LHCN-M2 (cell line): Measurements from ENCODE around the gene OLFM2. TPM values are rescaled to one million over a fixed set of nuclear protein-coding genes. Genes with fewer than 3 reads are reported as not detected.
"Not testable (repeated sequence)": the region's sequence is repeated elsewhere in the genome, so short reads cannot be mapped to it uniquely, and the experiment has no call there.

Source experiments
- DNase-seq: peaks from one replicate; pipeline ENCODE4 v3.0.0-alpha.2; 2012; ENCODE audit warnings: low read depth
- total RNA-seq: library from RNA; depleted of rRNA; stranded (reverse); fragments of >200 nt; gene quantifications from 2 replicates; pipeline ENCODE4 v1.2.3, GENCODE V29; 2014

OLFM2 gene
- total RNA-seq, 1 experiment from 2014 or later = not detected

DNA sequence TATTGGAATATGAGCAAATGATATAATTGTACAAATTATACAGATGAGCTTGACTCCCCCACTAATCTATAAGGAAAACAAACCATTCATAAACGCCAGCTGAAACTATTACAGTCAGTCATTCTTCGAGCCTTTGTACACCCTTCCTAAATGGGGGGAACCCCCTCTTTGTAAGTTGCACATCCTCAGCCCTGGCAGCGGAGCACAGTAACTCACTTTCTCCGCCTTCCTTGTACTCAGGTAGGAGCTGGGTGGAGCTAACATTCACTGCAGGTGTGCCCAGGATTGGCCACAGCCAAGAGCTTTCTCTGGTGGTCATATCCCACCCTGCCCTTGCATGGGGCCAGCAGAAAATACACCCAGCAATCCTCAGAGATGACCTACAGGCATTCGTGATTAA lies 72.6 kb downstream of the OLFM2 start:
- DNase-seq = no peak

DNA sequence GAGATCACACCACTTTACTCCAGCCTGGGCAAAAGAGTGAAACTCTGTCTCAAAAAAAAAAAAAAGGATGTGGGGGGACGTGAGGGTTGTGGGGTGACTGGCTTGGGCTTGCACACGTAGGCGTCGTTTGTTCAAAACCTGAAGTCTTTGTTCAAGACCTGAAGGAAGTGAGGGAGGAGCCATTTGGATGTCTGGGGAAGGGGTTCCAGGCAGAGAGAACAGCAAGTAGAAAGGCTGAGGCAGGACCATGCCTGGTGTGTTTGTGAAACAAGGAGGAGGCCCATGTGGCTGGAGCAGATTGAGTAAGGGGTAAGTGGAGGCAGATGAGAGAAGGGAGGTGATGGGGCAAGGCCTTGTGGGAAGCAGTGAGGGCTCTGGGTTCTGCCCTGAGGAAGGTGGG lies 73.4 kb downstream of the OLFM2 start:
- DNase-seq = no peak

DNA sequence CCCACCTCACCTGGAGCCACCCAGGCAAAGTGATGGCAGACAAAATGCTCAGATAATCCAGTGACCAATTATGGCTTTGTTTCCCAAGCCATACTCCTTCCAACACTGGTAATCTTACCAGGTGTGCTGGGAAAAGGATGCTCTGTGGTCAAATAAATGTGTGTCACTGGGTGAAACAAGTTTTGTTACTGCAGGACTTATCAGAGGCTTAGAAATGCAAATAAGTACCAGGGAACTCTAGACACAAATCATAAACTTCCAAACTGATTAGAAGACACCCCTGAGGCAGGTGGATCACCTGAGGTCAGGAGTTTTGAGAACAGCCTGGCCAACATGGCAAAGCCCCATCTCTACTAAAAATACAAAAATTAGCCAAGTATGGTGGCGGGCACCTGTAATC lies 74.8 kb downstream of the OLFM2 start:
- no peak for DNase-seq

DNA sequence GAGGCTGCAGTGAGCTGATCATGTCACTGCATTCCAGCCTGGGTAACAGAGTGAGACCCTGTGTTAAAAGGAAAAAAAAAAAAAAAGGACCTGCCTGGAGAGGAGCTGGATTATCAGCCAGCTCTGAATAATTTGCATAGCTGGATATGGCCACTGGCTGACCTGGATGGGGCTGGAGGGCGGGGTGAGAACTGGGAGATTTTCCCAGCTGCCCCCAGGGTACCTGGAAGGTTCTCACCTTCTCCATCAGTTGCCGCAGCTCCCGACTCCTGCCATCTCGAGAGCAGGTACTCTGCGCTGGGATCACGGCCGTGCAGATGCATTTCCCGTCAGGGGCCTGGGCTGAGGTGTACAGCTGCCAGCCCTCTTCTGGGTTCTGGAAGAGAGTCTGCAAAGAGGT lies 75.9 kb downstream of the OLFM2 start:
- no peak for DNase-seq

DNA sequence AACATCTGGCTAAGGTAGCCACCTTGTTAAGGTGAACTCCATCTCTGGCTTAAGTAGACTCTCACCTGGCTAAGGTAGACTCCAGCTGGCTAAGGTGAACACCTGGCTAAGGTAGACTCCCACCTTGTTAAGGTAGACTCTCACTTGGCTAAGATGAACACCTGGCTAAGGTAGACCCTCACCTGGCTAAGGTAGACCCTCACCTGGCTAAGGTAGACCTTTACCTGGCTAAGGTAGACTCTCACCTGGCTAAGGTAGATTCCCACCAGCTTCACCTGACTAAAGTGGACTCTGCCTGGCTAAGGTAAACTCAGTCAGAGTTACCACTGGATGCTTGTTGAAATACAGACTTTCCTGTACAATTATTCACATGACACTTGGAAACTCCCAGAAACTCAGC lies 77.5 kb downstream of the OLFM2 start:
- no peak for DNase-seq

DNA sequence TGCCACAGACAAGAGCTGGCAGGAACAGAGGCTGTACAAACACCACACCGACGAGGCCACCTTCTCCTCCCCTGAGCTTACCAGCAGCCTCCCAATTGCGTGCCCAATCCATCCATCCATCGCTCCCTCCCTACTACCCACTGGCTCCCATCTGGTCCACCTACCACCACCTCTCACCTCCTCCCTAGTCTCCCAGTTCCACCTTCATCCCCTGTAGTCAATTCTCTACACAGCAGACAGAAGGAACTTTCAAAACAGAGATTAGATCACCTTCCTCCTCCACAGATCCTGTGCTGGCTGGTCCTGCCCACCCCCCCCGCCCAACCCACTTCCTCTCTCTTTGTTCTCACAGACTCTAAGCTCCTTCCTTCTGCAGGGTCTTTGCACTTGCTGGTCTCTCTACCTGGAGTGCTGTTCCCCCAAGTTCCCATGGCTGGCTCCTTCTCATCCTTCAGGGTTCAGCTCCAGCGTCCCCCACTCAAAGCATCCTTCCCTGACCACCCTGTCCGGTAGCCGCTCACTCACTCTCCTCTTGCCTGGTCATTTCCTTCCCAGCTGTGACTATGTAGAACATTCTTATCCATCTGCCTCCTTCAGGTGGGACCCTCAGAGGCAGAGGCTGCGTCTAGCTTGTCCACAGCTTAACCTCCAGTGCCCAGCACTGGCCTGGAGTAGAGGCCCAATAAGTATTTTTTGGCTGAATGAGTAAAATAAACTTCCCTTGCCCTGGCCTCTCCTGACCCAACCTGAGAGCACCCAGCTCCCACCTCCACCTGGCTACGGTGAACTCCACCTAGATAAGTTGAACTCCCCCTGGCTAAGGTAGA lies 78.2 kb downstream of the OLFM2 start:
- no peak for DNase-seq

DNA sequence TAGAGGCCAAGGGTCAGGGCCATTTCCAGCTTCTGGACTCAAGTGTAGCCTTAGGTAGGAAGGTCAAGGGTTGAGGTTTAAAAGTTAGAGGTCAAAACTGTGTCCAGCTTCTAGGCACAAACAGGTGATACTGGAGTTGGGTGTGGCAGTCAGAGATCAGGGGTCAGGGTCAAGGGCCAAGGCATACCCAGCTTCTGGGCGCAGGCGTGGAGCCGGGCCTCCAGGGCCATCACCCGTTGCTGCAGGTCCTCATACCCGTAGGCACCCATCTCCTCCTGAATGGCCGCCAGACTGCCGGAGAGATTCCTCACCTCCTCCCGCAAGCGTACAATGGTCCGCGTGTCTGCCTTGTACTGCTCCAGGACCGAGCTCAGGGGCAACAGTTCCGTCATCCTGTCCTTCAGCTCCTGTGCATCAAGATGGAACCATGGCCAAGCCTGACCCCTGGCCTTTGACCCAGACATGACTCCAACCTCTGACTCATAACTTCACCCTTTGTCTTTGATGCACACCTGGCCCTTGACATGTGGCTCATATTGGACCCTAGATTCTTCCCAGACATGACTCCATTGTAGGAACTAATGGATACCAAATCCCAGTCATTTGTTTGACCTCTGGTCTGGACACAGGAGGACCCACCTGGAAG lies 79.1 kb downstream of the OLFM2 start:
- DNase-seq = no peak

DNA sequence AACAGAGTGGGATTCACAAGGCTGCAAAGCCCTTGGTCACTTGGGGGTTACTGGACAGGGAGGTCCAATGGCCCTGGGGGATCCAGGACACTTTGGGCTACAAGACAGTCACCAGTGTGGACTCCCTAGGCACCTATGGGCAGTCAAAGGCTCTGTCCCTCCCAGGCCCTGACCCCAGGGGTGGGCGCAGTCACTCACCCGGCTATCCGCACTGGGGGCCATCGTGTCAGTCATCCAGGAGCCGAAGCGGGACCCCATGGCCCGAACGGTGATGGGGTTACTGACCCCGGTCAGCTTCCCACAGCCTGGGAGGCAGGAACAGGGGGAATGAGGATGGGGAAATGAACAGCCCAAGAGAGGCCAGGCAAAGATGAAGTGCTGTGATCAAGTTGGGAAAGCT lies 79.7 kb downstream of the OLFM2 start:
- DNase-seq = no peak

DNA sequence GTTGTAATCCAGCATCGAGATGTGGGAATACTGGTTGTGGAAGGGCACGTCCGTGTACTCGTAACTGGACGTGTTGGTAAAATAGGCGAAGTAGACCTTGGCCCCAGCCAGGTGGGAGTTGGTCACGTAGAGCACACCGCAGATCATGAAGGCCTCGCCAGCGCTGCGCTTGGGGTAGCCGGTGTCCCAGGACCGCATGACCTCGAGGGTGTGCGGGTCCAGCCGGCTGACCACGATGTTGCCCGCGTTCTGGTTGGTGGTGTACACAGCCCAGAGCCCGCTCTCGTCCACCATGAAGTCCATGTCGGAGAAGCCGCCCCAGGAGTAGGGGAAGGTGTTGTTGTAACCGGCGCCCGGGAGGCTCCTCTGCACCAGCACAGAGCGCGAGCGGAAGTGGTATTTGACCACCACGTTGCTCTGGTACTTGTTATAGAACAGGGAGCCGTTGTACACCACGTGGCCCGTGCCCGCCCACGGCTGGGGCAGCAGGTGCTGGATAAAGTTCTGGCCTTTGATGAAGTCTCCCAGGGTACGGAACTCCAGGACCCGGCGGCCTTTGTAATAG lies 82.0 kb downstream of the OLFM2 start:
- DNase-seq = no peak

DNA sequence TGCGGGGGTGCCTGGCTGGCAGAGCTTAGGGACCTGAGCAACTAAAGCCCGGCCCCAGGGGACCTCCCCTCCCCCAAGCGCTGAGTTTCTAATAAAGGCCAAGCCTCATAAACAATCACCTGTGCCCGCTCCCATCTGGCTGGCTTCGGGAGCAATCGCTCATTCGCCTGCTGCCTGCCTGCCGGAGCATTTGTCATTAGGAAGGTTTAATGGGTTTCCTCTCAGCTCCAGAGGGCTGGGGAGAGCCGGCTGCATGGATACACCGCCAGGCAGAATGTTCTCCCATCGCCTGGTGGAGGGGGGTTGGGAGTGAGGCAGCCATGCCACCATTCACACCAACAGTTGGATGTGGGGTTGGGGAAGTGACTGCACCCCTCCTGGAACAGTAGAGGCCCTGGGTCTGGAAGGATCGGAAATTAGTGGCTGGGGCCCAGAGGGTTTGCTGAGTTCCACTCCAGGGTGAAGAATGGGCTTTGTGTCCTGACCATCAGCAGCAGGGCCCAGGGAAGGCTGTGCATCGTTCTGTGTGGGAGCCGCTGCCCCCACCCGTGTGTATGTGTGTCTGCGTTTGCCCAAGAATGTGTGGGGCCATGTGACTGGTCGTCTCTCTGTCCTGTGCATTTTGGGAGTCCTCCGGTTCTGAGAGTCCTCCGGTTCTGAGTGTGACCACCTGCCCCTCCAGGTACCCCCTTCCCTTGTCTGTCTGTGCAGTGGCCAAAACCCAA lies 85.9 kb downstream of the OLFM2 start:
- DNase-seq = no peak

DNA sequence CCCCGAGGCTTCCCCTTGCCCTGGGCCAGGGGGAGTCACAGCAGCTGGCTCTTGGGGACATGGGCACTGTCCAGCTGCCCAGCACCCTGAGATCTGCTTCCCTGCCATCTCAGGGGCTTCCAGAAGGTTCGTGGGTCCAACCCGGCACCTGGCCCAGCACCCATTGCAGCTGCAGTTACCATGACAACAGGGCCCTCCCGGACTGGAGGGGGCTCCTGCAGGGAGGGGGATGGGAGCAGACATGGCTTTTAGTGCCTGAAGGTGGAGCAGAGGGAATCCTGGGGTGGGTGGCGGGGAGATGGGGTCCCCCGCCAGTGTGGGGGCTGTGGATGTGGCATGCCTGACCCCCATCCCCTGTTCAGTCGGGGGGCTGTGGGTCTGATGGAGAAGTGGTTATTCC lies 86.5 kb downstream of the OLFM2 start:
- no peak for DNase-seq

DNA sequence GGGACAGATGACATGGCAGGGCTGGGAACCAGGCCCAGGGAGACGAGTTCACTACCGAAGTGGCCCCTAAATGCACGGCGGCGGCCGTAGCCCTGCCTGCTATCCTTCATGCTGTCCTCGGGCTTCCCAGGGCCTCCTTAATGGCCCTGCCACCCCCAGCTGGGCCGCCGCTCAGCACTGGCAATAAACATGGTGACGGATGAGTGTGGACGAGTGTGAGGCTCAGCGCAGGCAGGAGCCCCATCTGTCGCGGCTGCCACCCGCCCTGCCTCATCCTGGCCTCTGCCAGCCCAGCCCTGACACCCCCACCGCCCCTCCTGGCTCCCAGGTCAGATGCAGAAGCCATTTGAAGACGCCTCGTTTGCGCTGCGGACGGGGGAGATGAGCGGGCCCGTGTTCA lies 87.6 kb downstream of the OLFM2 start:
- no peak for DNase-seq

DNA sequence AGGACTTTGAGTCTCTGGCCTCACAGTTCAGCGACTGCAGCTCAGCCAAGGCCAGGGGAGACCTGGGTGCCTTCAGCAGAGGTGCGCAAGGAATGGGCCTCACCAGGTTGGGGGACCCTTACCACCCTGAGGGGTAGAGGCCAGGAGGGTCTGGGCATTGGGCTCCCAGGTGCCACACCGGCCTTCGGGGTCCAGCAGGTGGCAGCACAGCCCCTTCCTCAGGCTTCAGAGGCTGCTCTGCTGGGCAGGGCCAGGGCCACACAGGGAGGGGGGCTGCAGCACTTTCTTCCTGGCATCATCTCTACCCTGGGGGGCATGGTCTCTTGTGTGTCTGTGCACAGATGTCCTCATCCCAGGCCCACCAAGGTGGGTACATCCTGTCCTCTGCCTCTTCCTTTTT lies 88.3 kb downstream of the OLFM2 start:
- DNase-seq = no peak

DNA sequence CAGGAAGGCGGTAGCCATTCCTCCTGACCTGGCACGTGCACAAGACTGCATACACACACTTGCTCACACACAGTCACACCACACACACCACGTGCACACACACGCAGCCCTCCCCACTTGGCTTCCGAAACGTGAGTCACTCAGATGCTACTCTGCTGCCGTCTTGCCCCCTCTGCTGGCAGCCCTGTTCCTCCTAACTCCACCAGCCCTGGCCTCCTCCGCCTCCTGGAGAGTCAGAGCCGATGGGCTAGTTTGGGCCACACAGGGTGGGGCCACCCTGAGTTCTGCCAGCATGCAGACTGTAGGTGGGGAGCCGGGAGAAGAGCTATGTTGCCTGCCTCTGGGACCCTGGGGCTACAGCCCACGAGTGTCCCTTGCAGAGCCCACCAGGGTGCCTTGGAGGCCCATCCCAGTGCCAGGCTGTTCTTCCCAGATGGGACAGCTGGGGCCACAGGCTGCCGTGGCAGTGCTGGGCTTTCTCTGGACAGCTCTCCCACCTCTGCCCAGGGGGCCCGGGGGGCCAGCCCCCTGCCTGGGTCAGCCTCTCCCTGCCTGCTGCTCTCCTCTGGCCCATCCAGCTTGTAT lies 89.1 kb downstream of the OLFM2 start:
- peak; percentile 90 for DNase-seq

DNA sequence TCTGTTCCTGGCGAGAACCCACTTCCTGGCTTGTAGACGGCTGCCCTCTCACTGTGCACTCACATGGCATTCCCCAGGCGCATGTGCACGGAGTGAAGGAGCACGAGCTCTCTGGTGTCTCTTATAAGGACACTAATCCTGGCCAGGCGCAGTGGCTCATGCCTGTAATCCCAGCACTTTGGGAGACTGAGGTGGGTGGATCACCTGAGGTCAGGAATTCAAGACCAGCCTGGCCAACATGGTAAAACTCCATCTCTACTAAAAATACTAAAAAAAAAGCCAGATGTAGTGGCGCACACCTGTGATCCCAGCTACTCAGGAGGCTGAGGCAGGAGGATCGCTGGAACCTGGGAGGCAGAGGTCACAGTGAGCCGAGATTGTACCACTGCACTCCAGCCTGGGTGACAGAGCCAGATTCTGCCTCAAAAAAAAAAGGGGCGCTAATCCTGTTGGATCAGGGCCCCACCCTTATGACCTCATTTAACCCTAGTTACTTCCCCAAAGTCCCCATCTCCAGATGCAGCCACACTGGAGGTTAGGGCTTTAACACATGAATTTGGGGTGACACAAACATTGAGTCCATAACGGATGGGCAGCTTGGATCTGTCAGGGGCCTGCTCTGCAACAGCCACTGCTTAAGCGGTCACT lies 92.6 kb downstream of the OLFM2 start:
- DNase-seq = not testable (repeated sequence)

DNA sequence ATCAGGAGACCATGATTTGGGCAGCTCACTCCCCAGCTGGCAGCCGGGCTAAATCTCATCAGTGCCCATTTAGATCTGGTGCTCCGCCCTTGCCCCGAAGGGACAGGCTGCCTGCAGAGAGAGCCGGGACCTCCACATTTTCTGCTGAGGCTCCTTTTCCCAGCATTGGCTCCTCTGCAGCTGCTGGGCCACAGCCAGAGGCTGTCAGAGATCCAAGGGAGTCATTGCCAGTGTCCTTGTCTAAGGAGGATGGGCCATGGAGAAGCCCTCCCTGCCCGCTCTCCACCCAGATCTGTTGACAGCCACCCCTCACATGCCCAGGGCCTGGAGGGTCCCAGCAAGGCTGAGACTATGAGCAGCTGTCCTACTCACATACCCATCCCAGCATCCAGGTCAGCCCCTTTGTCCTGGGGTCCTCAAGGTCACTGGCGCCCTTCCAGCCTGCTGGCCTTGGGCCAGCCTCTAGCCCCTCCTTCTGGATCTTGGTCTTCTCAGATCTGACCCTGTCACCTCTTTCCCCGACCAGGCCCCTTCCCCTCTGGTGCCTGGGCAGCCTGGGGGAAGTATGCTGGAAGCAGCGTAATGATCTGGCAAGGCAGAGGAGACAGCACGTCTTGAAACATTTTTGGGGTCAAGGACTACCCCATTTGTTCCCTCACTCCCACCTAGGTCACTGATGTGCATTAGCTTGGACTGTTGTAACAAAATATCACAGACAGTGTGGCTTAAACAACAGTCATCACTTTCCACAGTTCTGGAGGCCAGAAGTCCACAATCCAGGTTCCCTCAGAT lies 93.3 kb downstream of the OLFM2 start:
- DNase-seq = no peak

DNA sequence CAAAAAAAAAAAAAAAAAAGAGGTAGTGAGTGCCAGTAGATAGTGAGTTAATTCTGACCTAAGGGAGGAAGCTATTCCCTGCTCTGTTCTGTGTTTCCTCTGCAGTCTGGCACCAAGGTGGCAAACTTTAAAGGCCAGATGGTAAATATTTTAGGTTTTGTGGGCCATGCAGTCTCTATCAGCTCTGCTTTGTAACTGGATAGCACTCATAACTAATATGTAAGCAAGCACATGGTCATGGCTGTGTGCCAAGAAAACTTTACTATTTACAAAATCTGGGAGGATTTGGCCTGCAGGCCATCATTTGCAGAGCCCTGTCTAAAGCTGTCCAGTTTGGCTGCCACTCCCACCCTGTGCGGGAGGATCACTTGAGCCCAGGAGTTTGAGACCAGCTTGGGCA lies 96.9 kb downstream of the OLFM2 start:
- DNase-seq = peak; percentile 13

DNA sequence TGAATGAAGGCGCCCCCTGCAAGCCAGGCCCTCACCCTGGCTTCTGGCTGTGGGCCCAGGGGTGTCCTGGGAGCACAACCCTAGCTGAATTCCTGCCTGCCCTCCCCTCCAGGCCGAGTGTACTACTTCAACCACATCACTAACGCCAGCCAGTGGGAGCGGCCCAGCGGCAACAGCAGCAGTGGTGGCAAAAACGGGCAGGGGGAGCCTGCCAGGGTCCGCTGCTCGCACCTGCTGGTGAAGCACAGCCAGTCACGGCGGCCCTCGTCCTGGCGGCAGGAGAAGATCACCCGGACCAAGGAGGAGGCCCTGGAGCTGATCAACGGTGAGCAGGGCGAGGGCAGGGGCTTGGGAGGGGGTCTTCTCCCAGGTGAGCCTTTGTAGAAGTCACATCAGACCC lies 98.0 kb downstream of the OLFM2 start:
- no peak for DNase-seq

DNA sequence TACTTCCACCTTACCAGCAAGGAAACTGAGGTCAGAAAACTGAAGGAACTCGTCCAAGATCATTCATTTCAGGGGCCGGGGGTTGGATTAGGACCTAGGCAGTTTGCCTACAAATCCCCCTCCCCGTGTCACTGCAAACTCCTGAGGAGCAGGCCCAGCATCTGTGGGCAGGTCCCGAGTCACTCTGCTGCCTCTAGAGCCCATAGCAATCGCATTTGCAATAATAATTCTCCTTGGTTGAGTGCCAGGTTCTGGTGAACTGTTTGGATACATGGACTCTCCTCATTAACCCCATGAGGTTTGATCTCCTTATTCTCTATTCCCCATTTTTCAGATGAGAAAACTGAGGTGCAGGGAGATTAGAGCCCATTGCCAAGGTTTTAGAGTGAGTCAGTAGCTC lies 100.3 kb downstream of the OLFM2 start:
- peak; percentile 48 for DNase-seq

DNA sequence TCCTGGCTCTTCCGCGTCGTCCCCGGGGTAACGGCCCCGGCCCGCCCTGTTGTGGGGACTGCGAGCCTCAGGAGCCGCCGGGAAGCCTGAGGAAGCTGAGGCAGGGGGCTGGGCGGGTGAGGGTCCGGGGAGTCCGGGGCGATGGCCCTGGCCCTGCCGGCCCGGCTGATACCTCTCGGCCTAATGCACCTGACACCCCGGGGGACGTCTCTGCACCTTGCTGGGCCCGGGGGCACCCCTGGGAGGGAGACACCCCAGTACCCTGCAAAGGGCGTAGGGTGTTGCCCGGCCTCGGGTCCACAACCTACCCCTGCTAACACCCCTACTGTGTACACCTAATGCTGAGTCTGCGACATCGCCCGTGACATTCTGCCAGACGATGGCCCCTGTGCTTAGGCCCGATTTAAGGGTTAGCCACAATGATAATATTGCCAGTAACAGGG lies 100.8 kb downstream of the OLFM2 start:
- no peak for DNase-seq
